H54 (cell line): ENCODE measurements around the gene SMIM10.
"Not testable (repeated sequence)": the region's sequence is repeated elsewhere in the genome, so short reads cannot be mapped to it uniquely, and the experiment has no call there.

Experiments
- DNase-seq: peaks from one replicate; pipeline ENCODE4 v3.0.0; 2011; ENCODE audit warnings: low spot score, mixed read lengths; ENCODE audit not compliant: insufficient read length
- FAIRE-seq: peaks from 3 replicates; lab custom pipeline; 2011; peaks lifted over from hg19 to GRCh38; lab: Jason Lieb, UNC
- POLR2A ChIP-seq: IDR thresholded peaks from 2 replicates; pipeline ENCODE4 v1.6.1; 2011; ENCODE audit warnings: low read depth, mild to moderate bottlenecking, low read length

SMIM10 gene

DNA sequence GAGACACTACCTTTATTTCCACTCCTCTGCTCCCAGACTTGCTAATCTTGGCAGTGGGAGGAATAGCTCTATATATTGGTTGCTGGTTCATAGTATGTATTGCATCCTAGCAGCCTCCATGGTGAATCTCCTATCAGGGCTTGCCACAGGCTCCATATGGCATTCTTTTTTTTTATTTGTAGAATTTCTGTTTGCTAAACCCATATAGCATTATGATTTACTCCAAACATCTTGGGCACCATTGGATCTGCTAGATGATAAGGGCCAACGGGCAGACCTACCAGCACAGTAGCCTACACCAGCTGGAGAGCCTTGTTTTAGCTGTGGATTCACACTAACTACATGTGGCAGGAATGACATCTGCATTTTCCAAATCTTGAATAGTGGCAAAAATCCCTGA lies 6.9 kb downstream of the SMIM10 start:
- no peak for DNase-seq
- FAIRE-seq: no peak
- no peak for TF ChIP-seq POLR2A

DNA sequence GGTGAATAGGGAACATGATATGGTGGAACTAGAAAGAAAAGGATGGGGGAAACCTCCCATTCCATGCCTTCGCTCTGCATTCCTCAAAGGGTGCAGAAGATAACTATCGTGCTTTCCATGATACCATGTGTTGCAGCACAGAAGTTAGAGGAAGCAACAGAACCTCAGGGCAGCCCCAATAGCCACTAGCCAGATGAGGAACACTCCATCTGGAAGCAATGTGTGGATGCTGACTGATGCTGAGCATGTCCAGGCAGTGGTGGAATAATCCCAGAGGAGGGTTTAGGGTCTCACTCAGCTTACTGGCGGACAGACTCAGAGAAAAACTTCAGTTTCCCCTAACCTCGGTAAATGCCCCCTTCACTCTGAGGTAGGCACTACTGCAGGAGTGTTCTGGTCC lies 7.5 kb downstream of the SMIM10 start:
- FAIRE-seq (no peak), DNase-seq (no peak)
- TF ChIP-seq POLR2A: no peak

DNA sequence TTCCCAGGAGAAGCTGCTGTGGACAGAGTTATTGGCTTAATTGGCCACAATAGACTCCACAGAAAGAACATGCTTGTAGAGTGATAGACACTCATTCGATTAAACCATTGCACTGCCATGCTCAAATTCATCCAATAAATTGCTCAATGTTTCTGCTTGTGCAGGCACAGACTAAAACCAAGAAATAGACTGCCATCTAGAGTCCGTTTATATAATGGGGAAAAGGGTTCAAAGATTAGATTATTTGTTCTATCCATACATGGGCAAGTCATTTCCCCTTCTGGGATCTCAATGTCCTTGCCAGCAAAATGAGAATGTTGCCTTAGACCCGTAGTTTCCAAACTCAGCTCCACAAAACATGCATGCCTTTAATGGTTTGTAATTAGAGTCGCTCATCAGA lies 8.7 kb downstream of the SMIM10 start:
- TF ChIP-seq POLR2A: no peak
- FAIRE-seq (no peak), DNase-seq (no peak)

DNA sequence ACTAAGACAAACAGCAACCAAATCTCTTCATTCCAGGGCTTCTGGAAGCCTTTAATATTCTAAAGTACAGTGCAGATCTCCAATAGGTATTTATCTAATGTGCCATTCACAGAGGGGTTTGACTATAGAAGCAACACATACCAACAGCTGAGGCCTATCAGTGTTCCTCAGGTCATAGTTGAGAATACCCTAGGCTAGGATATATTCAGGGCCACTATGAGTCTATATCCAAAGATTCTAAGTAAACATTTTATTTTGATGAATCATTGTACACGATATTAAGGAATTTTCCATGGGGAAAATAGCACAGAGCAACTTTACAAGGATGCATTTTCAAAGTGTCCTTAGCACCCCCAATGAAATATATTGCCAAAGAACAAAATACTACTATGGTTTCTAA lies 9.7 kb downstream of the SMIM10 start:
- TF ChIP-seq POLR2A: no peak
- FAIRE-seq: no peak
- no peak for DNase-seq

DNA sequence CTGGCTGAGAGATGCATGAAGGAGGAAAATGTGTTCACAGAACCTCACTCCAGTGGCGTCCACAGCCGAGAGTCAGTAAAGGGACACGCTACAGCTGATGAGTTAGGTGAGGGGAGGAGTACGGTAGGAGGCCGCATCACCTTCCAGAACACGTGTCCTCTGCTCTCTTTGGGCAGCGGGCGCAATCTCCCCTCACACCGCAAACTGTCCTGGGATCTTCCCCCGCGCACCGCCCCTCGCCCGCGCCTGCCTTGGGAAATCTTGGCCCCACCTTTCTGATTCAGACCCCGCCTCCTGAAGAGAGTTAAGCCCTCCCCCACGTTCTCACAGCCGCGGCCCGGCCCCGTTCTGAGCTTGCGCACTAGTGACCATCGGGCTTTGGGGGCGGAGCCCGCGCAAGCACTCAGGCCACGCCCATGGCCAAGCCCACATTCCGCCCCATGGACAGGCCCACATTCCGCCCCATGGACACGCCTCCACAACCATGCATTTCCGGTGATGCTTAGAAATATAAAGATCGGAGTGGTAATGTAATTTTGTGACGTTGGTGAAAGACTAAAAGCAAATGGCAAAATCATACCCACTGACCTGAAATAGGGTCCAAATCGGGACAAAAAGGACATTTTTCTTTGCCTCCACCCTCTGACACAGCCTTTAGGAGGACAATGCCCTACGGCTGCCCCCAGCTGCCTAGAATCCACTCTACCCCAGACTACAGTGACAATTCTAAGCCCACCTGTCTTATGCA lies 13.3 kb downstream of the SMIM10 start:
- FAIRE-seq (peak; percentile 92), DNase-seq (peak; percentile 52)
- no peak; the same call in 1 of the 2 replicates for TF ChIP-seq POLR2A

DNA sequence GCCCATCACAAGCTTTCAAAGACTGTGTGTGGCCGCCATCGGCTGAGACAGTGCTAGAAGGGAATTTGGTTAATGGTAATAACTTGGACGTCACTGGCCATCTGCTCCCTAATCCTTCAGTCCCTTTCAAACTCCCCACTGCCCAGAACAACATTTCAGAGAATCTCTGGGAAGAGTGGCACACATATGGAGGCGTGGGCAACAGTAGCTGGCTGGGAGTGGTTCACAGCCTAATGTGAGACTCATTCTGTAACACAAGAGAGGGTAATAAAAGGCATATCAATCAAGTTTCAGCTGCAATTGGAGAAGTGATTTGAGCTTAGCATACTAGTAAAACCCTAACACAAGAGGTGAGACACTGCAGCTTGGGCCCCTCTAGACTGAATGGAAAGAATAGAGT lies 15.4 kb downstream of the SMIM10 start:
- no peak for FAIRE-seq
- DNase-seq: no peak
- no peak for TF ChIP-seq POLR2A

DNA sequence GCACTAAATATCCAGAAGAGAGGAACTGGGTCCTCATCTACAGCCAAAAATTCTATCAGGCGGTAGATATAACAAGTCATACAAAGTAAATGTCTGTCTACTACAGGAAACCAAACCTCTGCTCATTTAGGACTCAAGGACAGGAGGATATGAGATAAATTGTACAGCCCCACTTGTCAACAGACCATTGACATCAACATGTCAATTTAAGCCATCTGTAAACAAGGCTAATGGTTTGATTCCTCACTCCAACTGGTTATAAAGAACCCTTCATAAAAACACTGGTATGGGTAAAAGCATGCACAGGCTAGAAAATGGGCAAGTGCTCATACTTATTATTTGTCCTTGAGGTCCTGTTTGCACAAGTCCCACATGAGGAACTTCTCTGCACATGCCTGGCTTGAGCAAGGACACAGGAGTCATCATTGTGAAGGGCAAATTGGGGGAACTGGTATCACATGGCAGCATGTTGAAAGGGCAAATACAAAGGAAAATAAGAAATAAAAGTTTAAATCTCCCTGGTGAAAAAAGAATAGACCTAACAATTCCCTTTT lies 18.3 kb downstream of the SMIM10 start:
- no peak for DNase-seq
- TF ChIP-seq POLR2A: no peak
- FAIRE-seq: no peak

DNA sequence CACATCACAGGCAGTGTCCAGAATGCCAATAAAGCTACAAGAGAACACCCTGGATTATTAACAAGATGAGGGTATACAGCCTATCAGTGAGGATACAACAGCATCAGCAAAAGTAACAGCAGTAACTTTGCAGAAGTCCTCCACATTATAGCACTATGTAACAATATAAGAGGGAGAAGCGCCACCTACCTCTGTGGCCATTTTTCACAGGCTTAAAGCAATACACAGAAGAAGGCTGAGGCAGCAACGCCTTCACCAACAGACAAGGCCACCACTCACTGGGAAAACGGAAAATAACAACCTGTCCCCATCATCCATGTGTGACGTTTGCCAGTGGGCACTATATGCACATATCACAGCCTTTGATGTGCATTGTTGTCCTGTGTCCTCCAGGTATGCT lies 19.0 kb downstream of the SMIM10 start:
- TF ChIP-seq POLR2A: no peak
- FAIRE-seq: no peak
- DNase-seq: no peak

DNA sequence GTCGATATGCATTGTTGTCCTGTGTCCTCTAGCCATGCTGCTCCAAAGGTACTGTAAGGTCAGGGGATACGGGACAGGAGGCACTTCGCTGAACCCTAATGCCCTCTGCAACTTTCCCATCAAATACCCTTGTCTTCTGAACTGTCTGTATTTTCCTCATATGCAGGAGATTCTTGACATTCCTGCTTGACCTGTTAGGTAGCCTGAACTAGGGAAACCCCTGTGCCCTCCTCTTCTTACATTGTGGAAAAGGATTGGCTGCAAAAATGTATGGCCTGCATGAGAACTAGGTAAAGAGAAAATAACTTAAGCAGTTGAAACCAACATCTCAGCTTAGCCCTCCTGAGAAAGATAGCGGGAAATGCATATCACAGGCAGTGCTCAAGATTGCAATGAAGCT lies 20.1 kb downstream of the SMIM10 start:
- FAIRE-seq: no peak
- TF ChIP-seq POLR2A: no peak
- DNase-seq: no peak

DNA sequence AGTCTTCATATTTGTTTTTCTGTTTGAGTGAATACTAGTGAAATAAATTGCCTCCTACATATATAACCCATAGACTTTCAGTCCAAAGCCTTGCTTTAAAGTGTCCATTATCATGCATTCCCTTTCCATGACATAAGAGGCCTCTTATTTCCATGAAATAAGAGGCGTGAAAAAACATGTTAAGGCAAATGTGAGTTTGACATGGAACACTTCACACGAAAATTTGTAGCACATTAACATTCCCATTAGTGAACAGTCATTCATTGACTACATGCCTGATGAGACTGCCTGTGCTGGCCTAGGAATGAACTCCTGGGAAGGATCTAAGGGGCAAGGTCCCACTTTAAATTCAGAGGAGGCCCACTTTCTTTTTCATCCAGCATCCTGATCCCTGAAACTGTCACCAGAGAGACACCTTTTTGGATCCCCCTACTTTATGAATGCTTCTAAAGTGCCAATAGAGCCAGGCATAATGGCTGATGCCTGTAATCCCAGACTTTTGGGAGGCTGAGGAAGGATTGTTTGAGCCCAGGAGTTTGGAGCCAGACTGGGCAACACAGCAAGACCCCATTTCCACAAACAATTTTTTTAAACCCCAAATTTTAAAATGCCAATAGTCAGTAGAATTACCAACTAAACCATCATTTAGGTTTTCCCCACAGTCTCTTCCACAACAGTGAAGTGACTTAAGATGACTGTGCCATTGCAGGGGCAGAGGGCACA lies 24.9 kb downstream of the SMIM10 start:
- FAIRE-seq: no peak
- DNase-seq: no peak
- no peak for TF ChIP-seq POLR2A

DNA sequence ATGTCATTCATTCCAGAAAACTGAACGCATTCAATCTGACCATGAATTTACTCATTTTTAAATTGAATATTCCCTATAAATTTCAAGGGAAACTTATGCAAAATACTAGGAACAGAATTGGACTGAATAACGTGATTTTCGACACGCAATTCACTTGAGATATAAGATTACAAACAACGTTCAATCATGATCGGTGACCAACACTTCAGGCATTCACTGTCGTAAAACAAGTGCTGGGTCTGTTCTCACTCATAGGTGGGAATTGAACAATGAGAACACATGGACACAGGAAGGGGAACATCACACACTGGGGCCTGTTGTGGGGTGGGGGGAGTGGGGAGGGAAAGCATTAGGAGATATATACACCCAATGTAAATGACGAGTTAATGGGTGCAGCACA lies 29.1 kb downstream of the SMIM10 start:
- not testable (repeated sequence) for DNase-seq, FAIRE-seq

DNA sequence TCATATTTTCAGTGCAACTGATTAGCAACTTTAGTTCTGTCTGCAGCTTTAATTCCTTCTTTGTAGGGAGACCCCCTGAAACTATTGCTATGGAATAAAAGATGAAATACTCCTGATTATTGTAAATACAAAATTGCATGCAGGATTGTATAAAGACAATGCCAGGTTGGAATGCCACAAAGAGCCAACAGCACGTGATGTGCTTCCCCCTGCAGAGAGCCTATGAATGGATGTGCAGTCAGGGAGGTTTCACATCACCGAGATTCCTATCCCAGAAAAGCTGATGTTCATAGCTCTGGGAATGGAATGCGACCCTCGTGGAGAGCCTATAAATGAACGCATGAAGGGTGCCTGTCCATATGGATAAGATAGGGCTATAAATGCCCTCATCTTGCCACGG lies 33.0 kb downstream of the SMIM10 start:
- not testable (repeated sequence) for DNase-seq, FAIRE-seq

DNA sequence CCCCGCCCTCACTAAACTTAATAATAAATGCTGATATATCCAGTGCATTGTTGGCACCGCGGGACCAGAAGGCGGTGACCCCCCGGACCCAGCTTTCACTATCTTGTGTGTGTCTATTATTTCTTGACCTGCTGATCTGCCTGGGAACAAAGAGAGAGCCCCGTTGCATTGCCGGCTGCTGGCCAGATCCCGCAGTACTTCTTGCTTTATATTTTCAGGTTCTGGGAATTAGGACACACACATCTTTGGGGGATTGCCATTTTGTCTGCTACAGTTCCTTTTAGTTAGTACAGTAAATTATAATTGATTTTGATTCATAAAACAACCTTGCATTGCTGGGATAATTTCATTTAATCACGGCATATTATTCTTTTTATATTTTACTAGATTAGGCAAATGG lies 33.7 kb downstream of the SMIM10 start:
- no peak for TF ChIP-seq POLR2A
- no peak for FAIRE-seq

DNA sequence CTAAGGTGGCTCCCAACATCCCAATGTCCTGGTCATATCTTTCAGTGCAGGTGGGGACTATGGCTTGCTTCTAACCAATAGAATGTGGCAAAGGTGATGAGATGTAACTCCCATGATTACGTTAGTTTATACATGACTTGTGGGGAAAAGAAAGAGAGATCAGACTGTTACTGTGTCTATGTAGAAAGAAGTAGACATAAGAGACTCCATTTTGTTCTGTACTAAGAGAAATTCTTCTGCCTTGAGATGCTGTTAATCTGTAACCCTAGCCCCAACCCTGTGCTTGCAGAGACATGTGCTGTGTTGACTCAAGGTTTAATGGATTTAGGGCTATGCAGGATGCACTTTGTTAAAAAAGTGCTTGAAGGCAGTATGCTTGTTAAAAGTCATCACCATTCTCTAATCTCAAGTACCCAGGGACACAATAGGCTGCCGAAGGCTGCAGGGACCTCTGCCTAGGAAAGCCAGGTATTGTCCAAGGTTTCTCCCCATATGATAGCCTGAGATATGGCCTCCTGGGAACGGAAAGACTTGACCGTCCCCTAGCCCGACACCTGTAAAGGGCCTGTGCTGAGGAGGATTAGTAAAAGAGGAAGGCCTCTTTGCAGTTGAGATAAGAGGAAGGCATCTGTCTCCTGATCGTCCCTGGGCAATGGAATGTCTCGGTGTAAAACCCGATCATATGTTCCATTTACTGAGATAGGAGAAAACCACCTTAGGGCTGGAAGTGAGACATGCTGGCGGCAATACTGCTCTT lies 39.6 kb downstream of the SMIM10 start:
- not testable (repeated sequence) for DNase-seq, FAIRE-seq

More for the DNA sequence above, 33.7 kb downstream of the SMIM10 start:
- no peak for DNase-seq

DNA sequence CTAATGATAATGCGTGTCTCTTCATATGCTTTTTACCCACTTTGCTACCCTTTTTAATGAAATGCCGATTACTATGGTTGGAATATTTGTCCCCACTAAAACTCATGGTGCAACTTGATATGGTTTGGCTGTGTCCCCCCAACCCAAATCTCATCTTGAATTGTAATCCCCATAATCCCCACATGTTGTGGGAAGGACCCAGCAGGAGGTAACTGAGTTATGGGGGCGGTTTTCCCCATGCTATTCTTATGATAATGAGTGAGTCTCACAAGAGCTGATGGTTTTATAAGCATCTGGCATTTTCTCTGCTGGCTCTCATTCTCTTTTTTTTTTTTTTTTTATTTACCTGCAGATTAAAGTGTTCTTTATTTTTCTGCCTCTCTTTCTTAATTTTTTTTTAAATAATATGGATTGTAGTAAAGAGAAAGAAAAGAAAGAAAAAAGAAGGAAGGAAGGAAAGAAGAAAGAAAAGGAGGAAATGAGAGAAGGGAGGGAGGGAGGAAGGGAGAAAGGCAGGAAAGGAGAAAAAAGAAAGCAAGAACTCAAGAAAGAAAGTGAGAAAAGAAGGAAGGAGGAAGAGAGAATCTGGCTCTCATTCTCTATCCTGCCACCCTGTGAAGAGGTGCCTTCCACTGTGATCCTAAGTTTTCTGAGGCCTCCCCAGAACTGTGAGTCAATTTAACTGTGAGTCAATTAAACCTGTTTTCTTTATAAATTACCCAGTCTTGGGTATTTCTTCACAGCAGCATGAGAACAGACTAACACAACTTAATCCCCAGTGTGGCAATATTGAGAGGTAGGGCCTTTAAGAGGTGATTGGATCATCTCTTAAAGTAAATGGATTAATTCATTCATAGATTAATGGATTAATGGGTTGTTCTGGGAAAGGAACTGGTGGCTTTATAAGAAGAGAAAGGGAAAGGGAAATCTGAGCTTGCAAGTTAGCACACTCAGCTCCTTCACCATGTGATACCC lies 50.6 kb downstream of the SMIM10 start:
- not testable (repeated sequence) for FAIRE-seq, DNase-seq
